Type B pancreatic cell (in vitro differentiated cells): Measurements from ENCODE around the gene SMIM41. TPM values are rescaled to one million over a fixed set of nuclear protein-coding genes. Genes with fewer than 3 reads are reported as not detected.

Source experiments
- DNase-seq: peaks from one replicate; pipeline ENCODE4 v3.0.0; 2021; ENCODE audit warnings: mixed read lengths; ENCODE audit not compliant: unreplicated experiment; ENCODE audit errors: extremely low spot score
- H3K27ac Mint-ChIP-seq: 2 replicates; pipeline ENCODE4 v1.8.0; 2021; ENCODE audit warnings: mild to moderate bottlenecking, mixed read lengths
- H3K27me3 Mint-ChIP-seq: 2 replicates; pipeline ENCODE4 v1.8.0; 2021; ENCODE audit warnings: mixed read lengths
- H3K36me3 Mint-ChIP-seq: 2 replicates; pipeline ENCODE4 v1.8.0; 2021; ENCODE audit warnings: mixed read lengths
- H3K4me1 Mint-ChIP-seq: one replicate; pipeline ENCODE4 v1.8.0; 2021; ENCODE audit warnings: mixed read lengths; ENCODE audit not compliant: unreplicated experiment
- H3K4me3 Mint-ChIP-seq: 2 replicates; pipeline ENCODE4 v1.8.0; 2021; ENCODE audit warnings: mild to moderate bottlenecking, mixed read lengths
- H3K9me3 Mint-ChIP-seq: 2 replicates; pipeline ENCODE4 v1.8.0; 2021; ENCODE audit warnings: mixed read lengths
- total RNA-seq: library from RNA; stranded (reverse); gene quantifications from 2 replicates; pipeline ENCODE4 v1.2.1, GENCODE V29; 2021; ENCODE audit warnings: low replicate concordance
- TF ChIP-seq, protein P1 (sequence below): fragments of 200-600 bp; sonication (generic); conservative IDR thresholded peaks from 2 replicates; pipeline ENCODE4 v1.5.0; 2021; ENCODE audit warnings: antibody characterized with exemption, mild to moderate bottlenecking

The SMIM41 gene
- total RNA-seq, 1 donor from 2014 or later = not detected

DNA sequence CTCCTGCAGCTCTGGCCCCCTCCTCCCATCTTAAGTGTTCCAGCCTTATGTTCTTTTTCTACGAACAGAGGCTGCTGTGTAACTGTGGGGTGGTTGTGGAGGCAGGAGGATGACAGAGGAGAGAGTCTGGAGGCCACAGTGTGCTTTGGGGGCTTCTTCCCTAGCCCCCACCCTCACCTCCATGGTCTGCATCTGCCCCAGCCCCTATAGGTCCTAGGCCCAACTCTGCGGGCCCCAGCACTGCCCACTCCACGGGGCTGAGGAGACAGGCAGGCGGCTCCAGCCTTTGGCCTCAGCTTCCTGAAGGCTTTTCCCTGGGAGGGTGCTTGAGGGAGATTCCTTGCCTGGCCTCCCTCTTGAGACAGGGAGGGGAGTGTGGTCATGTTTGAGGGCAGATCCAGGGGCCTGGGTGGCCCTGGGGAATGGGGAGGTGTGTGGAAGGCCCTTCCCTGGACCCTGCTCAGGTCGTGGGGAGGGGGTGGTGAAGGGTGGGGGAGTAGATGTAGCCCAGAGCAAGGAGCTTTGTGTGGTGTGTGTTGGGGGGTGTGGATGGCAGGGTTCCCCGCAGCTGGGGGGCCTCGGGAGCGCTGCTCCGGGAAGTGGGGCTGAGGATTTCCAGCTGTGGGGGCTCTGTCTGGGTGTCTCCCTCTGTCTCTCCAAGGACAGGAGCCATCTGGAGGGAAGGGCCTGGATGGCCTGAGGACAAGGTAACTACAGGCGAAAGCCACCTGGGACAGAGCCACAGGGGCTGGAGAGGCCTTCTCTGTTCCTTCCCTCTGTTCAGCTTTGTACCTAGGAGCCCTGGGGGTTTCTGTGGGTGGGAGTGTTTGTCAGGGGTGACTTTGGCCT is 1.1 kb downstream of the SMIM41 start:
- Mint-ChIP-seq H3K27ac (no peak overlapping the region), H3K36me3 (peaks cover 15% of the 10 kb centered on the region), H3K4me3 (no peak overlapping the region)

DNA sequence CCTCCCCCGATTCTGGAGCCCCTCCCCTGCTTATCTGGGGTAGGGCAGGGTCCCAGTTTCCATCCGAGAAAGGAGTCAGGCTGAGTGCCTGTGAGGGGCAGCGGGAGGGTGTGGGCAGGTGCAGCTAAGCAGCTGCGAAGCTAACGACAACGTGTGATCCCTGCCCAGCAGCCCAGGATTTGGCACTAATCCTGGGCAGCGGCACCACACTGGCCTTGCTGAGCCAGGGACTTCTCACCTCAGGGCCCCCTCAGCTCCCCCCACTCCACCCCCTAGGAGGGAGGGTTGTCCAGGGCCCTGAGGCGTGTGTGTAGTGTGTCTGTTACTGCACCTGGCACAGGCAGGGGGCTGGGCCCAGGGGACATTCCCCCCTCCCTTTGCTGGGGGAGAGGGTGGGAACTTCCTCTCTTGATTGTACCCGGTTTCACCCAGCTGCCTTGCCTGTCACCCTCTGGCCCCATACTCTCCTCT is 1.8 kb downstream of the SMIM41 start:
- DNase-seq = no peak
- Mint-ChIP-seq H3K27ac (no peak overlapping the region), H3K27me3 (peaks cover 11% of the 10 kb centered on the region), H3K4me1 (peaks cover 16% of the 10 kb centered on the region), H3K9me3 (no peaks in the 10 kb centered on the region), H3K4me3 (no peak overlapping the region), H3K36me3 (peaks cover 10% of the 10 kb centered on the region)
- TF ChIP-seq, protein P1, sequence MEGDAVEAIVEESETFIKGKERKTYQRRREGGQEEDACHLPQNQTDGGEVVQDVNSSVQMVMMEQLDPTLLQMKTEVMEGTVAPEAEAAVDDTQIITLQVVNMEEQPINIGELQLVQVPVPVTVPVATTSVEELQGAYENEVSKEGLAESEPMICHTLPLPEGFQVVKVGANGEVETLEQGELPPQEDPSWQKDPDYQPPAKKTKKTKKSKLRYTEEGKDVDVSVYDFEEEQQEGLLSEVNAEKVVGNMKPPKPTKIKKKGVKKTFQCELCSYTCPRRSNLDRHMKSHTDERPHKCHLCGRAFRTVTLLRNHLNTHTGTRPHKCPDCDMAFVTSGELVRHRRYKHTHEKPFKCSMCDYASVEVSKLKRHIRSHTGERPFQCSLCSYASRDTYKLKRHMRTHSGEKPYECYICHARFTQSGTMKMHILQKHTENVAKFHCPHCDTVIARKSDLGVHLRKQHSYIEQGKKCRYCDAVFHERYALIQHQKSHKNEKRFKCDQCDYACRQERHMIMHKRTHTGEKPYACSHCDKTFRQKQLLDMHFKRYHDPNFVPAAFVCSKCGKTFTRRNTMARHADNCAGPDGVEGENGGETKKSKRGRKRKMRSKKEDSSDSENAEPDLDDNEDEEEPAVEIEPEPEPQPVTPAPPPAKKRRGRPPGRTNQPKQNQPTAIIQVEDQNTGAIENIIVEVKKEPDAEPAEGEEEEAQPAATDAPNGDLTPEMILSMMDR = no peak

More for the DNA sequence above, 1.1 kb downstream of the SMIM41 start:
- TF ChIP-seq, protein P1 = no peak
- Mint-ChIP-seq H3K9me3 (no peaks in the 10 kb centered on the region), H3K27me3 (peaks cover 6% of the 10 kb centered on the region), H3K4me1 (peaks cover 16% of the 10 kb centered on the region)
- no peak for DNase-seq

DNA sequence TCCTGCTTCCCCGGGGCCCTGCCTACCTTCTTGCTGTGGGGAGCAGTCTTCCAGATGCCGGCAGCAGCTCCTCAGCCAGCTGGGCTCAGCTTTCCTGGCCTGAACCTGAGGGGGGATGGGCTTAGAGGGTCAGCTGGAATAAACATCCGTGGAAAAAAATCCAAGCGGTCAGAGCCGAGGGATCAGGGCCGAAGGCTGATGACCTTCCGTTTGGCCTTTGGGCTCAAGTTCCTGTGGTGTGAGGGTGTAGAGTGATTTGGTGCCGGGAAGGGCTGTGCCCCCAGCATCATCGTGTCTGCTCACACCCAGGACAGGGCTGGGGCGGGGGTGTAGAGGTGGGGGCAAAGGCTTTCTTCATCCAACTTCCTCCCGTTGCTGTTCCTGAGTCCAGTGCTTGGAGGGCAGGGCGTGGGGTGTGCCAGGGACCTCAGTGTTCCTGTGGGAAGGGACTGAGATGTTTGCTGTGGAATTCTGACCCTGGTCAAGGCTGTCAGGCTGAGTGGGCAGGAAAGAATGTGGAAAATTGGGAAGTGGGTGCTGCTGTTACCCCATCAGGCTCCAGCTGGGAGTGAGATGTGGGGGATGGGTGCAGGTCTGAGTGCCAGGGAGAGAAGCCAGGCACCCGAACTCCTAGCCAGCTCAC is 2.6 kb downstream of the SMIM41 start:
- Mint-ChIP-seq H3K4me3 (no peak overlapping the region), H3K9me3 (no peaks in the 10 kb centered on the region), H3K27me3 (peaks cover 19% of the 10 kb centered on the region), H3K27ac (no peak overlapping the region), H3K36me3 (peaks cover 10% of the 10 kb centered on the region), H3K4me1 (peaks cover 16% of the 10 kb centered on the region)
- TF ChIP-seq, protein P1 = no peak
- no peak for DNase-seq

DNA sequence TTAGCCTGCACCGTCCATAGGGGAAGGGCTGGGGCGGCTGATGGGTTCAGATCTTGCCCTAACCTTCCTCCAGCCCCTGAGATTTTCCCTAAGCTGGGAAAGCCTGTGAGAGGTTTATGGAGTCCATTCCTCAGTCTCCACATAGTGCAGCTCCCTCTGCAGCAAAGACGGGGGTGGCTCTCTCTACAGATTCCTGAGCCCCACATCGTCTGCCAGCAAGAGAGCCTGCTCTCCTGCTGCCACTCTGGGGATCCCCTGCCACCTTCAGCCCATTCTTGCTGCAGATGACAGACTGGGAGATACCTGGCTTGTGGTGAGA is 3.1 kb downstream of the SMIM41 start:
- Mint-ChIP-seq H3K36me3 (peaks cover 9% of the 10 kb centered on the region), H3K4me1 (peaks cover 16% of the 10 kb centered on the region), H3K27ac (no peak overlapping the region), H3K27me3 (peaks cover 24% of the 10 kb centered on the region), H3K4me3 (no peak overlapping the region), H3K9me3 (no peaks in the 10 kb centered on the region)
- no peak for DNase-seq
- TF ChIP-seq, protein P1 = no peak

DNA sequence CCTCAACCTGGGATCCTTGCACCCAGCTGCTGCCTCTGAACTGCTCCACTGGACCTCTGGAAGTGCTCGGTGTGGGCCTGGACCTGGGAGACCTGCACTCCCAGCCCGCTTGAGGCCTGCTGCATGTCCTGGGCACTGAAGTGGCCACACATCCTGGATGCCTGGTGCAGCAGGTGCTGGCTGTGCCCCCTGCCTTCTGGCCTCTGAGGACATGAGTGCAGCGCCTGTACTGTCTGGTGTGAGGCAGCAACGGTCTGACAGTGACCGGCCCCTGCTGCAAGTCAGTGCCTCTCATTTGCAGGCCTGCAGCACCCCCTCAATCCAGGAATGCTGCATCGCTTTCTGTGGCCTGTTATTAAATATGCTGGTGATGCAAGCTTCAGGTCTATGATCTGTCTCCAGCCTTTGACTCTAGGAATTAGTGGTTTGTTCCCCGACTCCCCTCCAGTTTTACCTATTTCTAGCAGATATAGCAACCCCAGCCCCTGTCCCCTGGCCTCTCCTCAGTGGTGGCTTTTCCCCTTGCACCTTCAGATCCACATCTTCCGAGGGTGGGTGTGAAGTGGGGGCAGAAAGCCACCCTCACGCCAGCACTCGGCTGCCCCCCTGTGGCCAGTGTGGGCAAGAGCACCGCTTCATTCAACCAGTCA is 3.6 kb downstream of the SMIM41 start:
- peaks cover 16% of the 10 kb centered on the region for H3K4me1 Mint-ChIP-seq
- H3K27me3 Mint-ChIP-seq = peaks cover 29% of the 10 kb centered on the region
- peaks cover 5% of the 10 kb centered on the region for H3K36me3 Mint-ChIP-seq
- no peaks in the 10 kb centered on the region for H3K9me3 Mint-ChIP-seq
- peak overlapping the region; percentile 40 for H3K4me3 Mint-ChIP-seq
- no peak overlapping the region for H3K27ac Mint-ChIP-seq
- peak; percentile 78 for DNase-seq
- TF ChIP-seq, protein P1 = peak; percentile 99
